IMR-90 (cell line): ENCODE measurements around the gene IRF4. TPM values are rescaled to one million over a fixed set of nuclear protein-coding genes. Genes with fewer than 3 reads are reported as not detected.

Experiments
- ATAC-seq: fragments of 200-7000 bp; cut with Tn5 transposase; 2 replicates; pipeline ENCODE4 v1.9.1; 2020; ENCODE audit warnings: low read depth, mild to moderate bottlenecking, moderate library complexity
- BruUV-seq: library from RNA; stranded (reverse); fragments of 400-500 nt; replicated peaks from 2 replicates; lab custom pipeline; 2021; lab: Mats Ljungman, UMichigan
- CTCF ChIA-PET: fragments of 300-600 bp; formaldehyde crosslinking; extraction: SDS; loops from one replicate; lab custom pipeline; 2021; ENCODE audit warnings: antibody characterized with exemption; lab: Yijun Ruan, JAX
- POLR2A ChIA-PET: fragments of 300-600 bp; sonication (Branson Sonifier 250); formaldehyde crosslinking; loops from one replicate; lab custom pipeline; 2022; ENCODE audit warnings: antibody characterized with exemption; ENCODE audit not compliant: unreplicated experiment; lab: Charles Lee
- DNase-seq: peaks from one replicate; pipeline ENCODE4 v3.0.0; 2013
- H2AFZ ChIP-seq: replicated peaks from 2 replicates; pipeline ENCODE3; 2013; ENCODE audit warnings: low read length, mild to moderate bottlenecking; ENCODE audit not compliant: poor library complexity
- H2AK5ac ChIP-seq: 2 replicates; pipeline ENCODE4 v1.6.1; 2013; ENCODE audit warnings: low read depth, low read length, inconsistent platforms
- H2AK9ac ChIP-seq: replicated peaks from 2 replicates; pipeline ENCODE3; 2013; ENCODE audit warnings: mild to moderate bottlenecking, low read depth, low read length, moderate library complexity; ENCODE audit not compliant: poor library complexity
- H2BK120ac ChIP-seq: 2 replicates; pipeline ENCODE4 v1.6.1; 2013; ENCODE audit warnings: low read depth, low read length, inconsistent platforms
- H2BK15ac ChIP-seq: 3 replicates; pipeline ENCODE4 v1.6.1; 2013; ENCODE audit warnings: low read depth, low read length, inconsistent platforms
- H2BK20ac ChIP-seq: 2 replicates; pipeline ENCODE4 v1.6.1; 2013; ENCODE audit warnings: low read depth, mild to moderate bottlenecking, inconsistent platforms, low read length, moderate library complexity
- H2BK5ac ChIP-seq: 2 replicates; pipeline ENCODE4 v1.6.1; 2013; ENCODE audit warnings: mild to moderate bottlenecking, low read depth, low read length, inconsistent platforms; ENCODE audit not compliant: poor library complexity, severe bottlenecking
- H3K14ac ChIP-seq: replicated peaks from 2 replicates; pipeline ENCODE4 v1.6.1; 2013; ENCODE audit warnings: low read depth, low read length, inconsistent platforms
- H3K18ac ChIP-seq: 2 replicates; pipeline ENCODE4 v1.6.1; 2013; ENCODE audit warnings: low read depth, low read length, control low read depth
- H3K23ac ChIP-seq: 2 replicates; pipeline ENCODE4 v1.6.1; 2013; ENCODE audit warnings: low read depth, low read length, inconsistent platforms
- H3K27ac ChIP-seq: 2 replicates; pipeline ENCODE4 v1.5.1; 2013; ENCODE audit warnings: mild to moderate bottlenecking, control low read depth, low read length; ENCODE audit not compliant: insufficient read depth
- H3K27me3 ChIP-seq: 2 replicates; pipeline ENCODE4 v1.6.1; 2013; ENCODE audit warnings: low read length; ENCODE audit not compliant: control insufficient read depth, insufficient read depth
- H3K36me3 ChIP-seq: 2 replicates; pipeline ENCODE4 v1.6.1; 2013; ENCODE audit warnings: low read length, mixed read lengths; ENCODE audit not compliant: control insufficient read depth, insufficient read depth
- H3K4ac ChIP-seq: 2 replicates; pipeline ENCODE4 v1.6.1; 2013; ENCODE audit warnings: low read depth, low read length, inconsistent platforms
- H3K4me1 ChIP-seq: 2 replicates; pipeline ENCODE4 v1.6.1; 2013; ENCODE audit warnings: low read length, mixed read lengths; ENCODE audit not compliant: control insufficient read depth, insufficient read depth
- H3K4me2 ChIP-seq: 2 replicates; pipeline ENCODE4 v1.6.1; 2013; ENCODE audit warnings: low read depth, mild to moderate bottlenecking, control low read depth, low read length, moderate library complexity
- H3K4me3 ChIP-seq: 2 replicates; pipeline ENCODE4 v1.5.1; 2013; ENCODE audit warnings: low read depth, mild to moderate bottlenecking, control low read depth, low read length, moderate library complexity; ENCODE audit not compliant: insufficient read depth
- H3K56ac ChIP-seq: 2 replicates; pipeline ENCODE4 v1.6.1; 2013; ENCODE audit warnings: low read length, inconsistent platforms; ENCODE audit not compliant: insufficient read depth; ENCODE audit errors: extremely low read depth
- H3K79me1 ChIP-seq, 2 experiments: 2 replicates each; pipeline ENCODE4 v1.6.1; 2013; ENCODE audit warnings: low read length in 2 of 2, inconsistent platforms in 1 of 2, low read depth in 1 of 2
- H3K9ac ChIP-seq: 2 replicates; pipeline ENCODE4 v1.6.1; 2013; ENCODE audit warnings: low read depth, low read length, control low read depth
- H3K9me1 ChIP-seq: 2 replicates; pipeline ENCODE4 v1.6.1; 2013; ENCODE audit warnings: low read length, inconsistent platforms; ENCODE audit not compliant: insufficient read depth
- H3K9me3 ChIP-seq: 2 replicates; pipeline ENCODE4 v1.6.1; 2013; ENCODE audit warnings: low read length; ENCODE audit not compliant: control insufficient read depth, insufficient read depth
- H4K20me1 ChIP-seq: 2 replicates; pipeline ENCODE4 v1.6.1; 2013; ENCODE audit warnings: low read length, inconsistent platforms; ENCODE audit not compliant: insufficient read depth
- H4K5ac ChIP-seq: 2 replicates; pipeline ENCODE4 v1.6.1; 2013; ENCODE audit warnings: mild to moderate bottlenecking, low read depth, low read length, control low read depth
- H4K8ac ChIP-seq, 2 experiments: 2 replicates each; pipeline ENCODE4 v1.6.1; 2013; ENCODE audit warnings: low read depth in 2 of 2, low read length in 2 of 2, control low read depth in 1 of 2, inconsistent platforms in 1 of 2
- H4K91ac ChIP-seq: 2 replicates; pipeline ENCODE4 v1.6.1; 2013; ENCODE audit warnings: low read depth, low read length, inconsistent platforms; ENCODE audit not compliant: insufficient read depth
- NFE2L2 ChIP-seq: fragments of 150-350 bp; IDR thresholded peaks from 2 replicates; pipeline ENCODE4 v1.6.1; 2016; ENCODE audit warnings: low read depth, mild to moderate bottlenecking, low read length
- POLR2A ChIP-seq: IDR thresholded peaks from 2 replicates; pipeline ENCODE4 v1.6.1; 2012; ENCODE audit warnings: mild to moderate bottlenecking, low read depth, low read length
- WGBS, 2 experiments: methylation state at CpG; one replicate each; pipeline versions ENCODE4 v1.1.5 to v1.1.7; 2013; ENCODE audit warnings: missing lambda C conversion rate in 2 of 2; ENCODE audit not compliant: insufficient read length in 1 of 2; ENCODE audit errors: extremely low coverage in 2 of 2; 5-methylcytosine and 5-hydroxymethylcytosine counted together
- dilution Hi-C: fragments of 300-500 bp; cut with HindIII; formaldehyde crosslinking; loops from one replicate; pipeline ENCODE4 v1.14.3; 2018; ENCODE audit warnings: low sequenced_read_pairs; ENCODE audit not compliant: unreplicated experiment
- in situ Hi-C: fragments of 300-500 bp; cut with MboI; formaldehyde crosslinking; loops from 3 replicates; pipeline ENCODE4 v1.14.3; 2019; ENCODE audit warnings: low sequenced_read_pairs, inconsistent platforms, mixed read lengths
- intact Hi-C: fragments of 100-400 bp; cut with micrococcal nuclease; formaldehyde crosslinking; loops from 2 replicates; pipeline ENCODE4 v1.10.0; 2022
- polyA plus RNA-seq, 3 experiments: library from polyadenylated mRNA; depleted of rRNA; stranded (reverse); fragments of >200 nt; gene quantifications; 2 replicates each; pipeline ENCODE4 v1.2.3, GENCODE V29; 2012; ENCODE audit warnings: low replicate concordance in 1 of 3
- total RNA-seq: library from RNA; depleted of rRNA; stranded (reverse); fragments of >200 nt; gene quantifications from 2 replicates; pipeline ENCODE4 v1.2.3, GENCODE V29; 2012
- TF ChIP-seq, protein P1 (sequence below): conservative IDR thresholded peaks from 2 replicates; pipeline ENCODE4 v1.5.1; 2012; ENCODE audit warnings: mild to moderate bottlenecking, low read depth, low read length, improper control_type of control experiment
- TF ChIP-seq, protein P2 (sequence below): fragments of 150-350 bp; IDR thresholded peaks from 2 replicates; pipeline ENCODE4 v1.6.1; 2016; ENCODE audit warnings: low read depth, mild to moderate bottlenecking, low read length, moderate library complexity, borderline replicate concordance

The IRF4 gene
- total and polyA plus RNA-seq, 2 of the 4 experiments (the other 2 are of a cell fraction), result not detected

DNA sequence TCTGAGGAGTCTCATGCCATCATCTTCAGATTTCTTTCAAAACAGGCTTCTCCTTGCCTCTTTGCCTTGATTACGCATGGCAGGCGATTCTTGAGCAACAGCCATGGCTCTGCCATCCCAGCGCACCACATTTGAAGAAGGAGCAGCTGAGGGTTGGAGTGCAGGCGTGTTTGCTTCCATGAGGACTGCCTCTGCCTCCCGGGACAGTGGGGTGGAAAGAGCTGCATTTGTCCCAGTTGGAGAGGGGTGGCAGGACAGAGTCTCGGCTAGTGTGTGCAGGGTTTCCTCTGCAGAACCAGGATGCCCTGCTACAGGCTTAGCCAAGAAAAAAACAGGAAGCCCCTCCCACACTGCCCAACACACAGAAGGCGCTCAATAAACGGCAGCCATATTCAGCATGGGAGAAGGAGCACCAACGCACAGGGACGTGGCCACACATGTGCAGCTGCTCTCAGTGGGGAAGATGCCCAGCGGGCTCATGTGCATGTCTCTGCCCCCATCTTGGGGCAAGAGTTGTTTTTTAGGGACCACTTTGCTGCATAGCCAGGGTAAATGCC, 36.6 kb downstream of the IRF4 start:
- no peak overlapping the region for H2BK5ac ChIP-seq
- H3K4me1 ChIP-seq, result peaks cover 5% of the 10 kb centered on the region
- in situ Hi-C loops, result no loop called here
- TF ChIP-seq, protein P1, sequence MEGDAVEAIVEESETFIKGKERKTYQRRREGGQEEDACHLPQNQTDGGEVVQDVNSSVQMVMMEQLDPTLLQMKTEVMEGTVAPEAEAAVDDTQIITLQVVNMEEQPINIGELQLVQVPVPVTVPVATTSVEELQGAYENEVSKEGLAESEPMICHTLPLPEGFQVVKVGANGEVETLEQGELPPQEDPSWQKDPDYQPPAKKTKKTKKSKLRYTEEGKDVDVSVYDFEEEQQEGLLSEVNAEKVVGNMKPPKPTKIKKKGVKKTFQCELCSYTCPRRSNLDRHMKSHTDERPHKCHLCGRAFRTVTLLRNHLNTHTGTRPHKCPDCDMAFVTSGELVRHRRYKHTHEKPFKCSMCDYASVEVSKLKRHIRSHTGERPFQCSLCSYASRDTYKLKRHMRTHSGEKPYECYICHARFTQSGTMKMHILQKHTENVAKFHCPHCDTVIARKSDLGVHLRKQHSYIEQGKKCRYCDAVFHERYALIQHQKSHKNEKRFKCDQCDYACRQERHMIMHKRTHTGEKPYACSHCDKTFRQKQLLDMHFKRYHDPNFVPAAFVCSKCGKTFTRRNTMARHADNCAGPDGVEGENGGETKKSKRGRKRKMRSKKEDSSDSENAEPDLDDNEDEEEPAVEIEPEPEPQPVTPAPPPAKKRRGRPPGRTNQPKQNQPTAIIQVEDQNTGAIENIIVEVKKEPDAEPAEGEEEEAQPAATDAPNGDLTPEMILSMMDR, result no peak
- TF ChIP-seq NFE2L2 (no peak), POLR2A (no peak)
- TF ChIP-seq, protein P2, sequence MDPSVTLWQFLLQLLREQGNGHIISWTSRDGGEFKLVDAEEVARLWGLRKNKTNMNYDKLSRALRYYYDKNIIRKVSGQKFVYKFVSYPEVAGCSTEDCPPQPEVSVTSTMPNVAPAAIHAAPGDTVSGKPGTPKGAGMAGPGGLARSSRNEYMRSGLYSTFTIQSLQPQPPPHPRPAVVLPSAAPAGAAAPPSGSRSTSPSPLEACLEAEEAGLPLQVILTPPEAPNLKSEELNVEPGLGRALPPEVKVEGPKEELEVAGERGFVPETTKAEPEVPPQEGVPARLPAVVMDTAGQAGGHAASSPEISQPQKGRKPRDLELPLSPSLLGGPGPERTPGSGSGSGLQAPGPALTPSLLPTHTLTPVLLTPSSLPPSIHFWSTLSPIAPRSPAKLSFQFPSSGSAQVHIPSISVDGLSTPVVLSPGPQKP, result no peak
- H2BK120ac ChIP-seq, result no peak overlapping the region
- ATAC-seq, result no peak
- H3K27me3 ChIP-seq, result peaks cover 26% of the 10 kb centered on the region
- no peak overlapping the region for H2BK15ac ChIP-seq
- BruUV-seq, result no TSS peak
- no peak overlapping the region for H4K5ac ChIP-seq
- H3K27ac ChIP-seq, result no peak overlapping the region
- H3K18ac ChIP-seq, result no peak overlapping the region
- no peak overlapping the region for H4K91ac ChIP-seq
- no peak overlapping the region for H3K9ac ChIP-seq
- H2BK20ac ChIP-seq, result no peak overlapping the region
- H3K4ac ChIP-seq, result no peak overlapping the region
- H3K23ac ChIP-seq, result no peak overlapping the region
- dilution Hi-C loops, result no loop called here
- no peak overlapping the region for H3K4me2 ChIP-seq
- no peak overlapping the region for H4K8ac ChIP-seq
- H2AFZ ChIP-seq, result no peak overlapping the region
- WGBS, 2 experiments, result 80% methylated on average over 3 of the region's 11 CpGs; no CpG with 5 or more reads in 1 of the 2 experiments
- H2AK5ac ChIP-seq, result no peak overlapping the region
- ChIA-PET CTCF (no interaction called here), POLR2A (no interaction called here)
- H2AK9ac ChIP-seq, result no peak overlapping the region
- DNase-seq, result no peak
- H3K36me3 ChIP-seq, result no peaks in the 10 kb centered on the region
- peaks cover 4% of the 10 kb centered on the region for H3K9me1 ChIP-seq
- H3K4me3 ChIP-seq, result no peak overlapping the region
- H3K9me3 ChIP-seq, result peaks cover 2% of the 10 kb centered on the region; the same call in 1 of the 2 replicates
- no peak overlapping the region for H3K14ac ChIP-seq
- H3K79me1 ChIP-seq, result no peaks in the 10 kb centered on the region
- intact Hi-C loops, result no loop called here
- no peak overlapping the region for H3K56ac ChIP-seq
- peaks cover 2% of the 10 kb centered on the region; the same call in 1 of the 2 replicates for H4K20me1 ChIP-seq
